Endothelial cell of umbilical vein (primary cell): Measurements from ENCODE around the gene P2RX2. TPM values are rescaled to one million over a fixed set of nuclear protein-coding genes. Genes with fewer than 3 reads are reported as not detected.

ENCODE experiments used
- BruUV-seq: library from RNA; stranded (reverse); fragments of 400-500 nt; replicated peaks from 2 replicates; lab custom pipeline; 2021; lab: Mats Ljungman, UMichigan
- CTCF ChIA-PET: fragments of 300-600, 350-600 bp; sonication (Branson Sonifier 250); formaldehyde crosslinking; loops from one replicate; lab custom pipeline; 2021; ENCODE audit warnings: antibody characterized with exemption, inconsistent platforms; lab: Charles Lee
- POLR2A ChIA-PET: fragments of 300-600, 350-600 bp; sonication (Branson Sonifier 250); formaldehyde crosslinking; loops from one replicate; lab custom pipeline; 2021; ENCODE audit warnings: antibody characterized with exemption, inconsistent platforms; lab: Charles Lee
- DNase-seq: peaks from one replicate; pipeline ENCODE4 v3.0.0-alpha.2; 2011; ENCODE audit warnings: low read depth, low spot score
- FAIRE-seq: peaks from 2 replicates; lab custom pipeline; 2011; peaks lifted over from hg19 to GRCh38; lab: Jason Lieb, UNC
- H2AFZ ChIP-seq: 2 replicates; pipeline ENCODE4 v1.6.0; 2012; ENCODE audit warnings: low read depth, low read length, control low read depth, inconsistent platforms
- H3K27ac ChIP-seq: 2 replicates; pipeline ENCODE4 v1.5.1; 2011; ENCODE audit warnings: low read depth, mild to moderate bottlenecking, control low read depth, low read length, moderate library complexity; ENCODE audit not compliant: insufficient read depth
- H3K27me3 ChIP-seq, 2 experiments: 2 replicates each; pipeline versions ENCODE4 v1.6.0 to v1.6.1; 2011; ENCODE audit warnings: low read length in 2 of 2, mixed read lengths in 1 of 2; ENCODE audit not compliant: control insufficient read depth in 2 of 2, insufficient read depth in 2 of 2
- H3K36me3 ChIP-seq, 2 experiments: 2 replicates in 1 of 2; 3 replicates in 1 of 2; pipeline ENCODE4 v1.5.1; 2011; ENCODE audit warnings: low read length in 2 of 2, mild to moderate bottlenecking in 1 of 2, moderate library complexity in 1 of 2; ENCODE audit not compliant: control insufficient read depth in 2 of 2, insufficient read depth in 2 of 2; ENCODE audit errors: extremely low read depth in 1 of 2
- H3K4me1 ChIP-seq: 3 replicates; pipeline ENCODE4 v1.5.1; 2011; ENCODE audit warnings: mild to moderate bottlenecking, low read length; ENCODE audit not compliant: control insufficient read depth, insufficient read depth; ENCODE audit errors: extremely low read depth
- H3K4me2 ChIP-seq: 2 replicates; pipeline ENCODE4 v1.6.1; 2011; ENCODE audit warnings: low read length, control low read depth, mixed read lengths; ENCODE audit not compliant: insufficient read depth
- H3K4me3 ChIP-seq, 3 experiments: fragments of 200-600 bp in 1 of 3; sonication (generic), shearing (Covaris generic) in 1 of 3; replicated peaks in 1 of 3; 2 replicates each; pipeline ENCODE4 v1.5.1; 2011 to 2016; ENCODE audit warnings: control low read depth in 3 of 3, low read length in 3 of 3, mild to moderate bottlenecking in 2 of 3, inconsistent platforms in 1 of 3, low read depth in 1 of 3, moderate library complexity in 1 of 3; ENCODE audit not compliant: insufficient read depth in 1 of 3
- H3K79me2 ChIP-seq: 2 replicates; pipeline ENCODE4 v1.6.0; 2012; ENCODE audit warnings: low read length, inconsistent platforms; ENCODE audit not compliant: control insufficient read depth, insufficient read depth
- H3K9ac ChIP-seq: replicated peaks from 2 replicates; pipeline ENCODE3; 2011; ENCODE audit warnings: low read length, control low read depth; ENCODE audit not compliant: insufficient read depth; ENCODE audit errors: extremely low read depth
- H3K9me1 ChIP-seq: replicated peaks from 3 replicates; pipeline ENCODE4 v1.6.0; 2011; ENCODE audit warnings: mild to moderate bottlenecking, low read length; ENCODE audit not compliant: control insufficient read depth, insufficient read depth; ENCODE audit errors: extremely low read depth
- H3K9me3 ChIP-seq: replicated peaks from 2 replicates; pipeline ENCODE4 v1.5.1; 2012; ENCODE audit warnings: low read length, inconsistent platforms; ENCODE audit not compliant: control insufficient read depth, insufficient read depth
- H4K20me1 ChIP-seq: replicated peaks from 2 replicates; pipeline ENCODE3; 2011; ENCODE audit warnings: mild to moderate bottlenecking, low read length; ENCODE audit not compliant: control insufficient read depth, insufficient read depth; ENCODE audit errors: extremely low read depth
- FOS ChIP-seq: IDR thresholded peaks from 2 replicates; pipeline ENCODE4 v1.6.1; 2011; ENCODE audit warnings: mild to moderate bottlenecking, low read length, moderate library complexity, borderline replicate concordance; ENCODE audit not compliant: insufficient read depth
- GATA2 ChIP-seq: IDR thresholded peaks from 2 replicates; pipeline ENCODE4 v1.7.0; 2011; ENCODE audit warnings: low read depth, mild to moderate bottlenecking, moderate library complexity, mixed read lengths, low read length; ENCODE audit not compliant: insufficient read length, insufficient read depth
- JUN ChIP-seq: IDR thresholded peaks from 2 replicates; pipeline ENCODE4 v1.6.1; 2011; ENCODE audit warnings: borderline replicate concordance, low read depth; ENCODE audit not compliant: insufficient read length, insufficient read depth
- dilution Hi-C: fragments of 300-500 bp; cut with MboI; formaldehyde crosslinking; loops from one replicate; pipeline ENCODE4 v1.15.0; 2019; ENCODE audit warnings: low sequenced_read_pairs; ENCODE audit not compliant: extremely low pct_ligation_motif_present
- intact Hi-C: fragments of 100-400 bp; cut with micrococcal nuclease; formaldehyde crosslinking; loops from one replicate; pipeline ENCODE4 v1.10.0; 2022
- polyA plus RNA-seq, 4 experiments: library from polyadenylated mRNA; depleted of rRNA in 3 of 4; stranded (reverse) in 3 of 4; unstranded in 1 of 4; fragments of >200 nt; gene quantifications; 2 replicates each; pipeline versions ENCODE4 v1.2.1 to v1.2.3, GENCODE V29; 2011 to 2012; ENCODE audit warnings: missing spikeins in 1 of 4
- total RNA-seq: library from RNA; stranded (reverse); gene quantifications from 2 replicates; pipeline ENCODE4 v1.2.3, GENCODE V29; 2021
- TF ChIP-seq, protein P1 (sequence below): IDR thresholded peaks from 2 replicates; pipeline ENCODE4 v1.6.1; 2011; ENCODE audit not compliant: insufficient read depth, insufficient read length
- TF ChIP-seq, protein P2 (sequence below), 2 donors: IDR thresholded peaks; 1 replicate in 1 of 2; 2 replicates in 1 of 2; pipeline ENCODE4 v1.5.1; 2011; ENCODE audit warnings: low read length in 2 of 2, mild to moderate bottlenecking in 2 of 2, moderate library complexity in 2 of 2, control low read depth in 1 of 2, inconsistent platforms in 1 of 2, low read depth in 1 of 2; ENCODE audit not compliant: insufficient read depth in 1 of 2; ENCODE audit errors: extremely low read depth in 1 of 2

The P2RX2 gene
- total and polyA plus RNA-seq, 2 donors (not counting 3 experiments of a cell fraction or from before 2014, with no cell fraction given): not detected

DNA sequence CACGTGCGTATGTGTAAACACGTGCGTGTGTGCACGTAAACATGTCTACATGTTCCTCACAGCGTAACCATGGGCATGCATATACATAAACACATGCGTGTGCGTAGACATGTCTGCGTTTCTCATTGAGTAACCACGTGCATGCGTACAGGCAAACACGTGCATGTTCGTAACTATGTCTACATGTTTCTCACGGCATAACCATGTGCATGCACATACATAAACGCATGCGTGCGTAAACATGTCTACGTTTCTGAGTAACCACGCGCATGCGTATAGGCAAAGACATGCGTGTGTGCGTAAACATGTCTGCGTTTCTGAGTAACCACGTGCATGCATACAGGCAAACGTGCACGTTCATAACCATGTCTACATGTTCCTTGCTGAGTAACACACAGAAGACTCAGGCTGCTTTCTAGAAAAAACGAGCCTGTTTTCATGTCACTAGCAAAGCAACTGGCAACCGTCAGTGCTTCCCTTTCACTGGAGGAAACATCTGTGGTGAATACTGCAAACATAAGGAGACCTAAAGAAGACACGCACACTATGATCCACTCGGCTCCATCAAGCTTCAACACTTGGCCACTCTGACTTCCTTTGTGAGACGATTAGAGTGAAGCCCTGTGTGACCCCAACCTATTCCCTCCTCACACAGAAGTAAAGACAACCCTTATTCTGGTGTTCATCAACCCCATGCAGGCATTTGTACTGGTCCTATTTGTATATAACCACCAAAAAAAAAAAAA, 39.7 kb downstream of the P2RX2 start:
- H3K27ac ChIP-seq: no peak overlapping the region
- no peak overlapping the region for H3K4me3 ChIP-seq
- intact Hi-C loops: no loop called here
- ChIA-PET CTCF (no interaction called here), POLR2A (no interaction called here)
- H3K4me1 ChIP-seq: peaks cover 2% of the 10 kb centered on the region
- dilution Hi-C loops: no loop called here
- H3K4me2 ChIP-seq: no peak overlapping the region
- H3K9me3 ChIP-seq: no peaks in the 10 kb centered on the region
- no peak overlapping the region for H2AFZ ChIP-seq
- no peaks in the 10 kb centered on the region for H3K9me1 ChIP-seq
- no peaks in the 10 kb centered on the region for H3K79me2 ChIP-seq
- DNase-seq (peak; percentile 33), FAIRE-seq (no peak)
- H3K9ac ChIP-seq: no peak overlapping the region
- H3K36me3 ChIP-seq: peaks cover 3 to 20% of the 10 kb centered on the region in 2 experiments
- H3K27me3 ChIP-seq: no peaks in the 10 kb centered on the region
- no TSS peak for BruUV-seq
- no peak for TF ChIP-seq GATA2
- H4K20me1 ChIP-seq: no peaks in the 10 kb centered on the region

DNA sequence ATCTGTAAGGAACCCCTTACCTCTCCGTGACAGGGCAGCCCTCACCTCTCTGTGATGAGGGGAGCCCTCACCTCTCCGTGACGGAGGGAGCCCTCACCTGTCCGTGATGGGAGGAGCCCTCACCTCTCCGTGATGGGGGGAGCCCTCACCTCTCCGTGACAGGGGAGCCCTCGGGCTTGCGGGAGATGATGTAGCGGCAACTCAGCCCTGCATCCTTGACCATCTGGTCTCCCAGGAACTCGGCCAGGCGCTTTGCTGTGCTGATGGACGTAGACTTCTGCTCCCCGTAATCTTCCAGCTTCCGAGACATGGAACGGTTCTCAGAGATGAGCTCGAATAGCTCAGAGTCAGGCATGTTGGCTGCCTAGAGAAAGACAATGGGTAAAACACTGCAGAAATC, 40.6 kb downstream of the P2RX2 start:
- FAIRE-seq: no peak
- Histone ChIP-seq H3K36me3 (peaks cover 6 to 25% of the 10 kb centered on the region in 2 experiments), H3K9ac (no peak overlapping the region), H3K4me1 (no peaks in the 10 kb centered on the region), H3K4me2 (no peak overlapping the region), H3K9me3 (no peaks in the 10 kb centered on the region), H3K27ac (no peak overlapping the region), H4K20me1 (no peaks in the 10 kb centered on the region), H2AFZ (no peak overlapping the region), H3K4me3 (no peak overlapping the region), H3K79me2 (no peaks in the 10 kb centered on the region), H3K27me3 (no peaks in the 10 kb centered on the region), H3K9me1 (no peaks in the 10 kb centered on the region)
- no peak for TF ChIP-seq JUN
- TF ChIP-seq, protein P1, sequence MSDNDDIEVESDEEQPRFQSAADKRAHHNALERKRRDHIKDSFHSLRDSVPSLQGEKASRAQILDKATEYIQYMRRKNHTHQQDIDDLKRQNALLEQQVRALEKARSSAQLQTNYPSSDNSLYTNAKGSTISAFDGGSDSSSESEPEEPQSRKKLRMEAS: no peak
- TF ChIP-seq, protein P2, sequence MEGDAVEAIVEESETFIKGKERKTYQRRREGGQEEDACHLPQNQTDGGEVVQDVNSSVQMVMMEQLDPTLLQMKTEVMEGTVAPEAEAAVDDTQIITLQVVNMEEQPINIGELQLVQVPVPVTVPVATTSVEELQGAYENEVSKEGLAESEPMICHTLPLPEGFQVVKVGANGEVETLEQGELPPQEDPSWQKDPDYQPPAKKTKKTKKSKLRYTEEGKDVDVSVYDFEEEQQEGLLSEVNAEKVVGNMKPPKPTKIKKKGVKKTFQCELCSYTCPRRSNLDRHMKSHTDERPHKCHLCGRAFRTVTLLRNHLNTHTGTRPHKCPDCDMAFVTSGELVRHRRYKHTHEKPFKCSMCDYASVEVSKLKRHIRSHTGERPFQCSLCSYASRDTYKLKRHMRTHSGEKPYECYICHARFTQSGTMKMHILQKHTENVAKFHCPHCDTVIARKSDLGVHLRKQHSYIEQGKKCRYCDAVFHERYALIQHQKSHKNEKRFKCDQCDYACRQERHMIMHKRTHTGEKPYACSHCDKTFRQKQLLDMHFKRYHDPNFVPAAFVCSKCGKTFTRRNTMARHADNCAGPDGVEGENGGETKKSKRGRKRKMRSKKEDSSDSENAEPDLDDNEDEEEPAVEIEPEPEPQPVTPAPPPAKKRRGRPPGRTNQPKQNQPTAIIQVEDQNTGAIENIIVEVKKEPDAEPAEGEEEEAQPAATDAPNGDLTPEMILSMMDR (IDR thresholded peaks at IDR 0.05; ENCODE audit: extremely low read depth in 1 of 2, insufficient read depth in 1 of 2, low read depth in 1 of 2, low read length in 2 of 2): no peak
- no peak for TF ChIP-seq FOS
- dilution Hi-C loops (no loop called here), intact Hi-C loops (no loop called here)
- ChIA-PET CTCF (no interaction called here), POLR2A (no interaction called here)
- no TSS peak for BruUV-seq
- DNase-seq: no peak
